Upper lobe of right lung (tissue), 1 donor: ENCODE data around the gene ADM2. TPM values are rescaled to one million over a fixed set of nuclear protein-coding genes. Genes with fewer than 3 reads are reported as not detected.
"Not testable (repeated sequence)": the region's sequence is repeated elsewhere in the genome, so short reads cannot be mapped to it uniquely, and the experiment has no call there.

Experiments
- ATAC-seq: fragments of 200-7000 bp; cut with Tn5 transposase; one replicate; pipeline ENCODE4 v1.9.1; 2020; ENCODE audit warnings: mild to moderate bottlenecking, moderate library complexity
- DNase-seq: peaks from one replicate; pipeline ENCODE4 v3.0.0-alpha.2; 2020
- H3K27ac ChIP-seq: fragments of 200-600 bp; one replicate; pipeline ENCODE4 v1.8.0; 2022
- H3K27me3 ChIP-seq: fragments of 200-600 bp; one replicate; pipeline ENCODE4 v1.8.0; 2022; ENCODE audit warnings: mild to moderate bottlenecking
- H3K36me3 ChIP-seq: fragments of 200-600 bp; one replicate; pipeline ENCODE4 v1.8.0; 2022
- H3K4me1 ChIP-seq: fragments of 200-600 bp; one replicate; pipeline ENCODE4 v1.8.0; 2022
- H3K4me3 ChIP-seq: fragments of 200-600 bp; one replicate; pipeline ENCODE4 v1.8.0; 2022; ENCODE audit warnings: mild to moderate bottlenecking
- H3K9me3 ChIP-seq: fragments of 200-600 bp; one replicate; pipeline ENCODE4 v1.8.0; 2022
- intact Hi-C: fragments of 100-400 bp; cut with DNase I; formaldehyde crosslinking; loops from one replicate; pipeline ENCODE4 v1.11.0; 2022
- long read RNA-seq: library from polyadenylated mRNA; unstranded; transcript quantifications from one replicate; pipeline ENCODE4 v2.0.0, GENCODE V29; 2021
- total RNA-seq: library from RNA; stranded (reverse); fragmentation: NEBNext Ultra II Directional; extraction: Animal tissue kit (Norgen Biotek cat#: 25700); gene quantifications from one replicate; pipeline ENCODE4 v1.2.1, GENCODE V29; 2021
- TF ChIP-seq, protein P1 (sequence below): fragments of 200-600 bp; IDR thresholded peaks from one replicate; pipeline ENCODE4 v1.8.0; 2022; ENCODE audit warnings: antibody characterized with exemption
- donor health status: DM: no; HTN: yes; CAD: no; lungs with severe emphysema.

ADM2 gene, protein sequence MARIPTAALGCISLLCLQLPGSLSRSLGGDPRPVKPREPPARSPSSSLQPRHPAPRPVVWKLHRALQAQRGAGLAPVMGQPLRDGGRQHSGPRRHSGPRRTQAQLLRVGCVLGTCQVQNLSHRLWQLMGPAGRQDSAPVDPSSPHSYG
- 2.6 TPM for total RNA-seq
- long read RNA-seq, full-length matches to known transcripts: 5 of 8 reads
- long read RNA-seq, partial matches to known transcripts: 0 of 8 reads
- long read RNA-seq, other reads (novel, unspliced or antisense): 3 of 8 reads

DNA sequence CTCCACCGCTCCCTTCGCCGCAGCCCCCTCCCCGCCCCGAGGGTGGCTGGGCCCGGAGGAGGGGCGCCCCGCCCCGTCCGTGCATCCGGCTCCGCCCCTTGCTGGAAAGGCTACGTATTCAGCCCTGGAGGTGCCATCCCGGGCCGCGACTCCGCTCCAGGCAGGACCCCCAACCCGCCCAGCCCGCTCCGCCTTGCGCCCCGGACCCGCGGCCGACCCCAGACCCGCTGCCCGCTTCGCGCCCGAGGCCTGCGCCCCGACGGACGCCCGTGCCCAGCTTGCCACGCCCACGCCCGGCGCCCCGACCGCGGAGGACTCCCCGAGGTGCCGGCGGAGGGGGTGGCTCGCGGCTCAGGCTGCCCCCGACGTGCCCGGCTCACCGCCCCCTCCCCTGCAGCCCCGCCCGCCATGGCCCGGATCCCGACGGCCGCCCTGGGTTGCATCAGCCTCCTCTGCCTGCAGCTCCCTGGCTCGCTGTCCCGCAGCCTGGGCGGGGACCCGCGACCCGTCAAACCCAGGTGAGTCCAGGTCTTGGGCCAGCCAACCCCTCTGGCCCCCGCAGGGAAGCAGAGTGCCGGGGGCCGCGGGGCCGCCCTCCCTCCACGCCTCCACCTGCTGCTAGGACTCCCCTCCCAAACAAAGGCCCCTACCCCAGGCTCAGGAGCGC is at the start of gene ADM2:
Gene ADM2 (plus strand): TSS at position 104 of the 667 bp plus-strand sequence. CDS start 305 bp downstream, at position 409.
- peak; percentile 66 for ATAC-seq
- intact Hi-C loops: no loop called here
- Histone ChIP-seq H3K9me3 (no peaks in the 10 kb centered on the region), H3K27ac (no peak within 1 kb of the TSS), H3K27me3 (peaks cover 31% of the 10 kb centered on the region), H3K4me1 (peaks cover 6% of the 10 kb centered on the region), H3K36me3 (no peaks in the 10 kb centered on the region), H3K4me3 (peak within 1 kb of the TSS; percentile 54)
- DNase-seq: peak; percentile 77
- TF ChIP-seq, protein P1, sequence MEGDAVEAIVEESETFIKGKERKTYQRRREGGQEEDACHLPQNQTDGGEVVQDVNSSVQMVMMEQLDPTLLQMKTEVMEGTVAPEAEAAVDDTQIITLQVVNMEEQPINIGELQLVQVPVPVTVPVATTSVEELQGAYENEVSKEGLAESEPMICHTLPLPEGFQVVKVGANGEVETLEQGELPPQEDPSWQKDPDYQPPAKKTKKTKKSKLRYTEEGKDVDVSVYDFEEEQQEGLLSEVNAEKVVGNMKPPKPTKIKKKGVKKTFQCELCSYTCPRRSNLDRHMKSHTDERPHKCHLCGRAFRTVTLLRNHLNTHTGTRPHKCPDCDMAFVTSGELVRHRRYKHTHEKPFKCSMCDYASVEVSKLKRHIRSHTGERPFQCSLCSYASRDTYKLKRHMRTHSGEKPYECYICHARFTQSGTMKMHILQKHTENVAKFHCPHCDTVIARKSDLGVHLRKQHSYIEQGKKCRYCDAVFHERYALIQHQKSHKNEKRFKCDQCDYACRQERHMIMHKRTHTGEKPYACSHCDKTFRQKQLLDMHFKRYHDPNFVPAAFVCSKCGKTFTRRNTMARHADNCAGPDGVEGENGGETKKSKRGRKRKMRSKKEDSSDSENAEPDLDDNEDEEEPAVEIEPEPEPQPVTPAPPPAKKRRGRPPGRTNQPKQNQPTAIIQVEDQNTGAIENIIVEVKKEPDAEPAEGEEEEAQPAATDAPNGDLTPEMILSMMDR: no peak

DNA sequence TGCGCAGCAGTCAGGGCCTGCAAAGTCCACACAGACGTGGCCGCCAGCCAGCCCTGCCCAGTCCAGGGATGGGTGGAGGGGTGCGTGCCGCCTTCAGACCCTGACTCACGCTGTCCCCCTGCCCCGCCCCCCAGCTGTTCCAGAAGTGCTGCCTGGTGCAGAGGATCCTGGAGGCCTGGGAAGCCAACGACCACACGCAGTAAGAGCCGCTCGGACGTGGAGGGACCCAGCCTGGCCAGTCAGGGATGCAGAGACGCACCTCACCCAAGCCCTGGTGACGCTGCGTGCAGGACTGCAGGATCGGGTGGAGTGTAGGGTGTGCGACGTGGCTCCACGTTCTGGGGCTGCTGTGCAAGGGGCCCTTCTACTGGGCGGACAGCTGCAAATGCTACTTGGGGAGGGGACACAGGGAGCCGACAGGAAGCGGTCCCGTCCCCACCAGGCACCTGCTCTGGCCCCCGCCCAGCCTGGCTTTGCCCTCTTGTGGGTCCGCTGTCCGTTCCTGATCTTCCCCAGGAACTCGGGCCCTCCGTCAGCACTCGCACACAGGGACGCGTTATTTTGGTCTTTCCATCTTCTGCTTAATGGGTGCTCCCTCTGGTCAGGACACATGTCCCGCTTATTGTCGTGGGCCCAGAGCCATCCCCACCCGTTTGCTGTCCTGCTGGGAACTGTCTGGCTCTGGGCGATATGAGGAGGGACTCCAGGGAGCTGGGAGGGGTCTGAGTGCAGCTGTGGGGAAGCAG is 49.0 kb upstream of the ADM2 start:
- peaks cover 83% of the 10 kb centered on the region for H3K36me3 ChIP-seq
- intact Hi-C loops: no loop called here
- no peaks in the 10 kb centered on the region for H3K9me3 ChIP-seq
- H3K27ac ChIP-seq: no peak overlapping the region
- no peaks in the 10 kb centered on the region for H3K27me3 ChIP-seq
- DNase-seq: no peak
- H3K4me1 ChIP-seq: no peaks in the 10 kb centered on the region
- ATAC-seq: peak; percentile 15
- no peak overlapping the region for H3K4me3 ChIP-seq
- TF ChIP-seq, protein P1: no peak

DNA sequence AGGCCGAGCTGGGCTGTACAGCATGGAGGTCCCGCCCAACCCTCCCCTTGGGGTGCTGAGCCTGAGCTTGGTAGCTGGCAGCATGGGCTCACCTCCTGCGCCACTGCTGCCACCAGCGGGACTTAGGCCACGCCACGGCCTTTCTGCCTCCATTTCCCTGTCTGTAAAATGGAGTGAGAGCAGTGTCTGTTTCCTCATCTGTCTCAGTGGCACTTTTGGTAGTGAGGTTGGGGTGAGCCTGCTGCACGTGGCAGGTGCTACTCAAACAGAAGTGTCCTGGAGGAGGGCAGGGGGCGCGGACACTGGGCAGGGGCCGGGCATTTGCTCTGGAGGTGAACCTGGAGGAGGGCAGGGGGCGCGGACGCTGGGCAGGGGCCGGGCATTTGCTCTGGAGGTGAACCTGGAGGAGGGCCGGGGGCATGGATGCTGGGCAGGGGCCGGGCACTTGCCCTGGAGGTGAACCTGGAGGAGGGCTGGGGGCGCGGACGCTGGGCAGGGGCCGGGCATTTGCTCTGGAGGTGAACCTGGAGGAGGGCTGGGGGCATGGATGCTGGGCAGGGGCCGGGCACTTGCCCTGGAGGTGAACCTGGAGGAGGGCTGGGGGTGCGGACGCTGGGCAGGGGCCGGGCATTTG is 48.3 kb upstream of the ADM2 start:
- H3K27ac ChIP-seq, intact Hi-C loops: not testable (repeated sequence)

DNA sequence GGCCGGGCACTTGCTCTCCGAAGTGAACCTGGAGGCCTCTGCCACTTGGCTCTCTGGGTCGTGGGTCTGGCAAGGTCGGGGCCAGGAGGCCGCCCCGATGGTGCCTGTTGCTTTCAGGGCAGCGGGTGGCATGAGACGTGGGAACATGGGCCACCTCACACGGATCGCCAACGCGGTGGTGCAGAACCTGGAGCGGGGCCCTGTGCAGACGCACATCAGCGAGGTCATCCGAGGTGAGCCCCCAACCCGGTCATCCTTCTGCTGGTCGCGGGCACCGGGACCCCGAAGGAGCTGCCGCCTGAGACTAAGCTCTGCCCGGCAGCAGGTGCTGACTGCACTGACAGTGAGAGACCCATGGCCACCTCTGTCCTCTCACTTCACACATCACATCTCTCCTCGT is 46.5 kb upstream of the ADM2 start:
- H3K27ac ChIP-seq: no peak overlapping the region
- peaks cover 83% of the 10 kb centered on the region for H3K36me3 ChIP-seq
- intact Hi-C loops: no loop called here
- DNase-seq (no peak), ATAC-seq (no peak)
- H3K4me1 ChIP-seq: no peaks in the 10 kb centered on the region
- TF ChIP-seq, protein P1: no peak
- no peaks in the 10 kb centered on the region for H3K9me3 ChIP-seq
- H3K27me3 ChIP-seq: no peaks in the 10 kb centered on the region
- no peak overlapping the region for H3K4me3 ChIP-seq

More for the DNA sequence above, 48.3 kb upstream of the ADM2 start:
- not testable (repeated sequence) for H3K4me1 ChIP-seq, H3K27me3 ChIP-seq, H3K4me3 ChIP-seq, ATAC-seq, H3K9me3 ChIP-seq, DNase-seq
- peaks cover 83% of the 10 kb centered on the region for H3K36me3 ChIP-seq

DNA sequence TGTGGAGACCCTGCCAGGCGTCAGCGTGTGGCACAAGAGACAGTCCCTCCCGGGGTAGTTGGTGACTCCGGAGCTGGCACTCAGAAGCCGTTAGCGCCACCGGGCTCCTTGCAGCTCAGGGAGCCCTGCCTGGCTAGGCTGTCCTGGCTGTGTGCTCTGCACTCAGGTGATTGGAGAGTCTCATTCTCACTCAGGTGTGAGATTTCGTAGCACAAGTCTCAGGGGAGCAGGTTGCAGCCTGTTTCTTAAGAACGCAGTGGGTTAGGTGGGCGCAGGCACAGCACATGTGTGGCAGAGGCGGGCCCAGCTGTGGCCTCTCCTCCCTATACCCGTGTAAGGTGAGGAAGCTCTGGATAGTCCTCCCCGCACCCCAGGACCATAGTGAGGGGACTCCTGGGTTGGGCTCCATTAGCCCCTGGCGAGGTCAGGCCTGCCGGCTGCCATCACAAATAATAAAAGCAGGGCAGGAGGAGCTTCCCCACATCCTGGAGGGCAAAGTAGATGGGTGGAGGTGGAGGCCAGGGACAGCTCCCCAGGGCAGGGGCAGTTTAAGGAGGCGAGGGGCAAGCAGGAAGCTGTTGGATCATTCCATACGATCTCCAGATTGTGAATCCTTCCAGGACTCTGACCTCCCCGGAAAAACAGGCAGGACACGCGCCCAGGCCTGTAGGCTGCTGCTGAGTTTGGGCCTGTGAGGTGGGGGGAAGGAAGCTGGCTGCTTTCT is 45.9 kb upstream of the ADM2 start:
- no peaks in the 10 kb centered on the region for H3K9me3 ChIP-seq
- TF ChIP-seq, protein P1: no peak
- peaks cover 83% of the 10 kb centered on the region for H3K36me3 ChIP-seq
- intact Hi-C loops: no loop called here
- no peaks in the 10 kb centered on the region for H3K4me1 ChIP-seq
- no peak overlapping the region for H3K4me3 ChIP-seq
- ATAC-seq: no peak
- H3K27ac ChIP-seq: no peak overlapping the region
- H3K27me3 ChIP-seq: no peaks in the 10 kb centered on the region
- no peak for DNase-seq
